ENCODE results near the gene GTPBP10. TPM values are rescaled to one million over a fixed set of nuclear protein-coding genes. Genes with fewer than 3 reads are reported as not detected.
"Not testable (repeated sequence)": the region's sequence is repeated elsewhere in the genome, so short reads cannot be mapped to it uniquely, and the experiment has no call there.

Gene GTPBP10
- total RNA-seq, 1 donor from 2014 or later = 16.8 TPM

DNA sequence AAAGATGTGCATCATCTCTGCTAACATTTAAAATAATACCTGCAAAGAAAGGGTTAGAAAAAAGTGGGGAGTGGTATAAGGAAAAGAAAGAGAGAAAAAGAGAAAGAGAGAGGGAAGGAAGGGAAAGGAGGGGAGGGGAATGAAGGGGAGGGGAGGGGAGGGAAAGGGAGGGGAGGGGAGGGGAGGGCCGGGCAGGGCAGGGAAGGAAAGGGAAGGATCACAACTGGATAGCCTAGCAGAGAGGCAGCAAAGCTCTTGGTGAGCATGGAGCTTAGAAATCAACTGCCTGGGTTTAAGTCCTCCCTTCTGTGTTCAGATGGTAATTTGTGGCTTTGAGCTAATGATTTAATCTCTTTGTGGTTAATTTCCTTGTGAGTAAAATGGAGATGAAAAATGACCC lies 20.0 kb upstream of the GTPBP10 start:
- TF ChIP-seq CTCF (IDR thresholded peaks at IDR 0.05; ENCODE audit: insufficient read depth, low read length, severe bottlenecking) = no peak
- FAIRE-seq = no peak

GRCh38 chr7:90334193-90334843 lies 12.2 kb upstream of the GTPBP10 start:
- Histone ChIP-seq H3K36me3 (ENCODE audit: control insufficient read depth, insufficient read depth, low read length) (no peaks in the 10 kb centered on the region), H3K4me3 (ENCODE audit: low read depth, low read length) (no peak overlapping the region), H3K27me3 (ENCODE audit: control insufficient read depth, insufficient read depth, low read length) (no peaks in the 10 kb centered on the region)
- FAIRE-seq = no peak
- no peak for TF ChIP-seq CTCF (IDR thresholded peaks at IDR 0.05; ENCODE audit: insufficient read depth, low read length, severe bottlenecking)
- DNase-seq (ENCODE audit: low read depth) = no peak

More for the DNA sequence above, 20.0 kb upstream of the GTPBP10 start:
- Histone ChIP-seq H3K36me3 (ENCODE audit: control insufficient read depth, insufficient read depth, low read length) (no peaks in the 10 kb centered on the region), H3K27me3 (ENCODE audit: control insufficient read depth, insufficient read depth, low read length) (peaks cover 8% of the 10 kb centered on the region), H3K4me3 (ENCODE audit: low read depth, low read length) (no peak overlapping the region)
- no peak for DNase-seq (ENCODE audit: low read depth)

GRCh38 chr7:90334926-90335325 lies 11.6 kb upstream of the GTPBP10 start:
- H3K27me3 ChIP-seq (ENCODE audit: control insufficient read depth, insufficient read depth, low read length); H3K36me3 ChIP-seq (ENCODE audit: control insufficient read depth, insufficient read depth, low read length); DNase-seq (ENCODE audit: low read depth); H3K4me3 ChIP-seq (ENCODE audit: low read depth, low read length); FAIRE-seq: not testable (repeated sequence)

DNA sequence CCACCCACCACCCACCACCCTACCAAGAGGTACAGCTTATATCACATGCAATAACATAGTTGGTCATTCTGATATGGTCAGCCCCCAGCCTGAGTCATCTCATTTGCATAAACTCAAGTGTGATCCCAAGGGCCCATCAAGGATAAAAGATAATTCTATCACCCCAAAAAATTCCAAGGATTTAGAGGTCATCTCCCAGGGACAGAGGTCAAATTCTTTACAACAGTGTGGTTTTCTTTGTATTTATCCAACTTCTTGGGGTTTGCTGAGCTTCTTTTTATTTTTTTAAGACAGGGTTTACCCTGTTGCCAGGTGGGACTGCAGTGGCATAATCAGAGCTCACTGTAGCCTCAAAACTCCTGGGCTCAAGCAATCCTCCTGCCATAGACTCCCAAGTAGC lies 9.4 kb upstream of the GTPBP10 start:
- no peak for DNase-seq (ENCODE audit: low read depth)
- Histone ChIP-seq H3K4me3 (ENCODE audit: low read depth, low read length) (no peak overlapping the region), H3K36me3 (ENCODE audit: control insufficient read depth, insufficient read depth, low read length) (no peaks in the 10 kb centered on the region), H3K27me3 (ENCODE audit: control insufficient read depth, insufficient read depth, low read length) (no peaks in the 10 kb centered on the region)
- TF ChIP-seq CTCF (IDR thresholded peaks at IDR 0.05; ENCODE audit: insufficient read depth, low read length, severe bottlenecking) = no peak
- FAIRE-seq = no peak

DNA sequence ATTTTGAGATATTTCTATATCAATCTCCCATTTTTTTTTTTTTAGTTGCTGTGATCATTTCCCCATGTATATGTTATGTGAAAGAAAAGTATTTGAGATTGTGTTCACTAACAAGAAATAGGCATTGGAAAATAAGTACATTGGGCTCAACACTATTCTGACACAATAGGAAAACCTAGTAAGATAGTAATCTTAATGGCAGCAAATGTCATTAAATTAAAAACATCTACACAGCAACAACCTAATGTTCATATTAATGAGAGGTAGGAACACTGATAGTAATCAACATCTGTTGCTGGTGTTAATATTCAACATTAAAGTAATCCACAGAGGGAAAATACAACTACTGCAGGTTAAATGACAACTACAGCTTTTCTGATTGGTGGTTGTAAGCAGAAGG lies 1.5 kb upstream of the GTPBP10 start:
- no peak overlapping the region for H3K4me3 ChIP-seq (ENCODE audit: low read depth, low read length)

More for the DNA sequence above, 1.5 kb upstream of the GTPBP10 start:
- no peaks in the 10 kb centered on the region for H3K27me3 ChIP-seq (ENCODE audit: control insufficient read depth, insufficient read depth, low read length)
- TF ChIP-seq CTCF (IDR thresholded peaks at IDR 0.05; ENCODE audit: insufficient read depth, low read length, severe bottlenecking) = no peak
- H3K36me3 ChIP-seq (ENCODE audit: control insufficient read depth, insufficient read depth, low read length) = no peaks in the 10 kb centered on the region
- FAIRE-seq (no peak), DNase-seq (ENCODE audit: low read depth) (no peak)
